T-helper 2 cell treated with Interferon-gamma antibody and Interleukin-4, amounts not matched to agents 5 μg/mL and 100 μg/mL, for 36 hours (primary cell): ENCODE measurements around the gene ZIC4.

ENCODE experiments used
- DNase-seq: peaks from one replicate; pipeline ENCODE4 v3.0.0; 2021; ENCODE audit warnings: low spot score
- H3K27ac Mint-ChIP-seq: one replicate; pipeline ENCODE4 v1.8.0; 2021; ENCODE audit warnings: mild to moderate bottlenecking, mixed read lengths
- H3K27me3 Mint-ChIP-seq: one replicate; pipeline ENCODE4 v1.8.0; 2021; ENCODE audit warnings: low read depth, mixed read lengths
- H3K36me3 Mint-ChIP-seq: one replicate; pipeline ENCODE4 v1.8.0; 2021; ENCODE audit warnings: low read depth, mixed read lengths
- H3K4me1 Mint-ChIP-seq: one replicate; pipeline ENCODE4 v1.8.0; 2021; ENCODE audit warnings: low read depth, mixed read lengths
- H3K4me3 Mint-ChIP-seq: one replicate; pipeline ENCODE4 v1.8.0; 2022; ENCODE audit warnings: mild to moderate bottlenecking, moderate library complexity, mixed read lengths
- H3K9me3 Mint-ChIP-seq: one replicate; pipeline ENCODE4 v1.8.0; 2021; ENCODE audit warnings: mixed read lengths

Gene ZIC4

GRCh38 chr3:147412917-147413685, 6.8 kb upstream of the ZIC4 start:
- no peak for DNase-seq
- peaks cover 78% of the 10 kb centered on the region for H3K27me3 Mint-ChIP-seq
- peak overlapping the region; percentile 68 for H3K4me3 Mint-ChIP-seq
- H3K27ac Mint-ChIP-seq, result peak overlapping the region; percentile 66
- peaks cover 20% of the 10 kb centered on the region for H3K36me3 Mint-ChIP-seq
- peaks cover 8% of the 10 kb centered on the region for H3K4me1 Mint-ChIP-seq
- peaks cover 17% of the 10 kb centered on the region for H3K9me3 Mint-ChIP-seq

- Mint-ChIP-seq H3K27ac (peak overlapping the region; percentile 55), H3K36me3 (peaks cover 22% of the 10 kb centered on the region), H3K4me1 (peaks cover 8% of the 10 kb centered on the region), H3K9me3 (peaks cover 22% of the 10 kb centered on the region), H3K4me3 (peak overlapping the region; percentile 21), H3K27me3 (peaks cover 78% of the 10 kb centered on the region)
- DNase-seq, result no peak
These were observed 6.0 kb upstream of the ZIC4 start for GRCh38 chr3:147412261-147412916.

- no peak for DNase-seq
- H3K4me3 Mint-ChIP-seq, result peak overlapping the region; percentile 28
- H3K36me3 Mint-ChIP-seq, result peaks cover 22% of the 10 kb centered on the region
- H3K27me3 Mint-ChIP-seq, result peaks cover 79% of the 10 kb centered on the region
- H3K27ac Mint-ChIP-seq, result peak overlapping the region; percentile 76
- peaks cover 22% of the 10 kb centered on the region for H3K9me3 Mint-ChIP-seq
- H3K4me1 Mint-ChIP-seq, result peaks cover 8% of the 10 kb centered on the region
These were observed 5.5 kb upstream of the ZIC4 start for GRCh38 chr3:147411815-147412241.

- Mint-ChIP-seq H3K9me3 (peaks cover 22% of the 10 kb centered on the region), H3K27me3 (peaks cover 83% of the 10 kb centered on the region), H3K36me3 (peaks cover 22% of the 10 kb centered on the region), H3K27ac (peak overlapping the region; percentile 76), H3K4me3 (peak overlapping the region; percentile 28), H3K4me1 (peaks cover 8% of the 10 kb centered on the region)
- no peak for DNase-seq
These were observed 5.0 kb upstream of the ZIC4 start for GRCh38 chr3:147411238-147411814.

GRCh38 chr3:147410526-147411237, 4.3 kb upstream of the ZIC4 start:
- Mint-ChIP-seq H3K27ac (peak overlapping the region; percentile 76), H3K4me1 (peaks cover 8% of the 10 kb centered on the region), H3K36me3 (peaks cover 22% of the 10 kb centered on the region), H3K4me3 (peak overlapping the region; percentile 28), H3K27me3 (peaks cover 83% of the 10 kb centered on the region), H3K9me3 (peaks cover 22% of the 10 kb centered on the region)
- no peak for DNase-seq

GRCh38 chr3:147410116-147410525, 3.8 kb upstream of the ZIC4 start:
- Mint-ChIP-seq H3K27me3 (peaks cover 84% of the 10 kb centered on the region), H3K4me3 (no peak overlapping the region), H3K27ac (no peak overlapping the region), H3K4me1 (peaks cover 8% of the 10 kb centered on the region), H3K36me3 (peaks cover 22% of the 10 kb centered on the region), H3K9me3 (peaks cover 22% of the 10 kb centered on the region)
- DNase-seq, result no peak

- Mint-ChIP-seq H3K4me3 (peak within 1 kb of the TSS; percentile 32), H3K9me3 (peaks cover 22% of the 10 kb centered on the region), H3K36me3 (peaks cover 22% of the 10 kb centered on the region), H3K27ac (peak within 1 kb of the TSS; percentile 81), H3K27me3 (peaks cover 85% of the 10 kb centered on the region), H3K4me1 (peaks cover 8% of the 10 kb centered on the region)
- no peak for DNase-seq
These were observed 3.1 kb upstream of the ZIC4 start, which contains the start of gene ZIC1 for GRCh38 chr3:147409143-147410115. Gene ZIC1, plus strand, starts transcription at chr3:147409365. Its CDS starts 748 bp downstream, at chr3:147410113.

GRCh38 chr3:147408188-147409100, 2.1 kb upstream of the ZIC4 start:
- peaks cover 7% of the 10 kb centered on the region for H3K4me1 Mint-ChIP-seq
- H3K4me3 Mint-ChIP-seq, result peak overlapping the region; percentile 32
- H3K27me3 Mint-ChIP-seq, result peaks cover 87% of the 10 kb centered on the region

GRCh38 chr3:147407498-147408187, 1.3 kb upstream of the ZIC4 start:
- peak overlapping the region; percentile 20 for H3K4me3 Mint-ChIP-seq

More at GRCh38 chr3:147408188-147409100, 2.1 kb upstream of the ZIC4 start:
- peaks cover 22% of the 10 kb centered on the region for H3K36me3 Mint-ChIP-seq
- peaks cover 21% of the 10 kb centered on the region for H3K9me3 Mint-ChIP-seq
- H3K27ac Mint-ChIP-seq, result peak overlapping the region; percentile 81
- no peak for DNase-seq

GRCh38 chr3:147407114-147407497, 763 bp upstream of the ZIC4 start:
- Mint-ChIP-seq H3K36me3 (peaks cover 15% of the 10 kb centered on the region), H3K9me3 (peaks cover 19% of the 10 kb centered on the region), H3K4me1 (peaks cover 4% of the 10 kb centered on the region), H3K27ac (no peak overlapping the region), H3K27me3 (peaks cover 83% of the 10 kb centered on the region), H3K4me3 (no peak overlapping the region)
- DNase-seq, result no peak

More at GRCh38 chr3:147407498-147408187, 1.3 kb upstream of the ZIC4 start:
- Mint-ChIP-seq H3K36me3 (peaks cover 19% of the 10 kb centered on the region), H3K27ac (peak overlapping the region; percentile 81), H3K27me3 (peaks cover 82% of the 10 kb centered on the region), H3K9me3 (peaks cover 19% of the 10 kb centered on the region), H3K4me1 (peaks cover 4% of the 10 kb centered on the region)
- DNase-seq, result no peak

GRCh38 chr3:147405231-147406027, 914 bp downstream of the ZIC4 start:
- H3K27ac Mint-ChIP-seq, result no peak overlapping the region
- H3K4me1 Mint-ChIP-seq, result peaks cover 2% of the 10 kb centered on the region
- peaks cover 7% of the 10 kb centered on the region for H3K36me3 Mint-ChIP-seq
- peaks cover 13% of the 10 kb centered on the region for H3K9me3 Mint-ChIP-seq
- H3K4me3 Mint-ChIP-seq, result no peak overlapping the region
- no peak for DNase-seq
- peaks cover 75% of the 10 kb centered on the region for H3K27me3 Mint-ChIP-seq
